ENCODE measurements around the gene AGPAT2.

DNA sequence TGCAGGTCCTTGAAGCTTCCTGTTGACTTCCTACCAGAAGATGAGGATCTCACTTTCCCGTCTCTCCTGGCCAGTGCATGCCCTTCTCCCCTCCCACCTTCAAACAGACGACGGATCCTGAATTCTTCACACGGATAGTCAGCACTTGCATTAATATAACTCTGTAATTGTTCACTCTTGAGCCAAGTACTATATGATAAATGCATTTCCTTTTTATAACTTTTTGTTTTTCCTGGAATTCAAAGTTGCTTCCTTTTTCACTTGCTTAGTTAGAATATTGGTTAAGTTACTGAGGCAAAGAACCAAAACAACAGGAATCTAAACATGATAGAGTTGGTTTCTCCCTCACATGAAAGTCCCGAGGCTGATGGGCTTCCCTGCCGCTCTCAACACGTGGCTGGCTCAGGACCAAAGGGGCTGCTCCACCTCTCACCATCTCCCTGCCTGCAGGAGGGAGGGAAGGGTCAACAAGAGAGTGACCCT is 44.8 kb downstream of the AGPAT2 start:
- no peak for TF ChIP-seq EP300 (IDR thresholded peaks at IDR 0.05)
- TF ChIP-seq, protein P1, sequence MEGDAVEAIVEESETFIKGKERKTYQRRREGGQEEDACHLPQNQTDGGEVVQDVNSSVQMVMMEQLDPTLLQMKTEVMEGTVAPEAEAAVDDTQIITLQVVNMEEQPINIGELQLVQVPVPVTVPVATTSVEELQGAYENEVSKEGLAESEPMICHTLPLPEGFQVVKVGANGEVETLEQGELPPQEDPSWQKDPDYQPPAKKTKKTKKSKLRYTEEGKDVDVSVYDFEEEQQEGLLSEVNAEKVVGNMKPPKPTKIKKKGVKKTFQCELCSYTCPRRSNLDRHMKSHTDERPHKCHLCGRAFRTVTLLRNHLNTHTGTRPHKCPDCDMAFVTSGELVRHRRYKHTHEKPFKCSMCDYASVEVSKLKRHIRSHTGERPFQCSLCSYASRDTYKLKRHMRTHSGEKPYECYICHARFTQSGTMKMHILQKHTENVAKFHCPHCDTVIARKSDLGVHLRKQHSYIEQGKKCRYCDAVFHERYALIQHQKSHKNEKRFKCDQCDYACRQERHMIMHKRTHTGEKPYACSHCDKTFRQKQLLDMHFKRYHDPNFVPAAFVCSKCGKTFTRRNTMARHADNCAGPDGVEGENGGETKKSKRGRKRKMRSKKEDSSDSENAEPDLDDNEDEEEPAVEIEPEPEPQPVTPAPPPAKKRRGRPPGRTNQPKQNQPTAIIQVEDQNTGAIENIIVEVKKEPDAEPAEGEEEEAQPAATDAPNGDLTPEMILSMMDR (IDR thresholded peaks at IDR 0.05) = no peak
